ENCODE measurements around the gene MYLK2. TPM values are rescaled to one million over a fixed set of nuclear protein-coding genes. Genes with fewer than 3 reads are reported as not detected.

MYLK2 gene
- total RNA-seq, 1 experiment from 2014 or later = 0.74 TPM

DNA sequence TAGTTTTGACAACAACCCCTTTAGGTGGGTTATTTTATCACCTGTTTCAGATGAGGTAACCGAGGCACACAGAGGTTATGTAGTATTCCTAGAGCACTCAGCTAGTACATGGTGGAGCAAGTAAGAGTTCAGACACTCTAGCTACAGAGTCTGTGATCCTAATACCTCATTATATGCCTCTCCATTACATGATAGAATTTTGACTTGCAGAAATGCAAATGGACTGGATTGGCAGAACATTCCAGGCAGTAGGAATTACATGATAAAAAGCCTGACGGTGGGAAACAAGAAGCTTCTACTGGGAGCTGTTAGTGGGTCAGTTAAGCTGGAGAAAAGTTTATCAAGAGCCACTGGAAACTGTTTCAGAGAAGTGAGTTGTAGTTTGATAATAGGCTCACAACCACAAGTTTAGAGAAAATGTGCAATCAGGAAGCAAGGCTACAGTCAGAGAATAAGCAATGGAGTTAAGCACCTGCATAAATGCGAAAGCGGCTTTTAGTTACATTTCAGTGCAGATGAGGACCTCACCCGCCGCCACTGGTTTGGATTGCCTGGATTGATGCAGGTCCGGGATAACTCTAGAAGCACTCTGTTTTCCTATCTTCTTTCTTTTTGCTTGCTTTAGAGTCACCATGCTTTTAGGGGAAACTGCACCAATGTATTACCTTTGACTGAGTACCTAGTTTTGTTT lies 34.7 kb upstream of the MYLK2 start:
- H3K4me1 ChIP-seq (ENCODE audit: insufficient read depth, low read length) = peaks cover 6% of the 10 kb centered on the region; the same call in 1 of the 2 replicates
- H2BK5ac ChIP-seq (ENCODE audit: insufficient read length, low read length) = no peak overlapping the region
- no peaks in the 10 kb centered on the region for H3K27me3 ChIP-seq (ENCODE audit: insufficient read depth, low read length)
- no peak overlapping the region for H3K56ac ChIP-seq (ENCODE audit: insufficient read length, low read depth, low read length)
- H2AFZ ChIP-seq (ENCODE audit: low read length) = no peak overlapping the region
- H2BK12ac ChIP-seq (ENCODE audit: insufficient read length, low read depth, low read length) = no peak overlapping the region
- no peaks in the 10 kb centered on the region for H3K9me3 ChIP-seq (ENCODE audit: control insufficient read depth, low read depth, low read length)
- H3K79me1 ChIP-seq (ENCODE audit: insufficient read depth, low read depth, low read length, poor library complexity, severe bottlenecking) = no peaks in the 10 kb centered on the region
- no peak overlapping the region for H2BK120ac ChIP-seq (ENCODE audit: low read depth, low read length, poor library complexity, severe bottlenecking)
- no peak overlapping the region for H3K4me2 ChIP-seq (ENCODE audit: insufficient read depth, insufficient read length, low read length)
- no peak overlapping the region for H3K14ac ChIP-seq (ENCODE audit: insufficient read depth, low read length)
- H3K4ac ChIP-seq (ENCODE audit: low read depth, low read length) = no peak overlapping the region
- peaks cover 11 to 23% of the 10 kb centered on the region in 2 experiments for H3K4me1 Mint-ChIP-seq
- H3K23me2 ChIP-seq (ENCODE audit: insufficient read length, low read depth, low read length, poor library complexity, severe bottlenecking) = no peaks in the 10 kb centered on the region
- TF ChIP-seq CTCF (conservative IDR thresholded peaks at IDR 0.05) = no peak
- no peak overlapping the region for H4K5ac ChIP-seq (ENCODE audit: insufficient read length, low read depth, low read length)
- no peak overlapping the region for H3T11ph ChIP-seq (ENCODE audit: low read length)
- no peak overlapping the region for H2BK15ac ChIP-seq (ENCODE audit: low read depth, low read length)
- peaks cover 52 to 85% (median 81%) of the 10 kb centered on the region in 3 experiments; a peak in 6 of 7 replicates for H3K36me3 Mint-ChIP-seq (ENCODE audit: insufficient read depth in 1 of 3, low read depth in 3 of 3)
- no peak overlapping the region for H4K91ac ChIP-seq (ENCODE audit: insufficient read length, low read depth, low read length)
- H4K8ac ChIP-seq (replicated peaks; ENCODE audit: insufficient read length, low read depth, low read length) = no peak overlapping the region
- no peak overlapping the region for H3K4me3 Mint-ChIP-seq
- no peak for DNase-seq
- H2BK20ac ChIP-seq (ENCODE audit: low read depth, low read length, poor library complexity, severe bottlenecking) = no peak overlapping the region
- H3K9ac ChIP-seq (ENCODE audit: extremely low read depth, insufficient read length, low read length) = no peak overlapping the region
- no peak overlapping the region for H3K27ac ChIP-seq (ENCODE audit: insufficient read length, low read depth, low read length)
- H3K9me3 Mint-ChIP-seq = no peaks in the 10 kb centered on the region
- H3K23ac ChIP-seq (ENCODE audit: insufficient read length, low read depth, low read length) = no peak overlapping the region
- peak overlapping the region in 2 of 3 experiments; percentile 73 to 95; a peak in 5 of 7 replicates for H3K27ac Mint-ChIP-seq
- no peaks in the 10 kb centered on the region for H4K20me1 ChIP-seq (ENCODE audit: control insufficient read depth, insufficient read depth, insufficient read length)
- WGBS (ENCODE audit: extremely low coverage, insufficient read length, low lambda C conversion rate) = no CpG with 5 or more reads among the region's 7 CpGs
- H3K27me3 Mint-ChIP-seq (ENCODE audit: low read depth) = no peaks in the 10 kb centered on the region
- no peaks in the 10 kb centered on the region for H3K79me2 ChIP-seq (ENCODE audit: insufficient read depth, low read length)
- H2AK5ac ChIP-seq (ENCODE audit: insufficient read length, low read length) = no peak overlapping the region
- H3K18ac ChIP-seq (ENCODE audit: insufficient read length, low read depth, low read length) = no peak overlapping the region

Data from H9 (cell line).